Smooth muscle cell of the umbilical artery (primary cell): ENCODE data around the gene STX5. TPM values are rescaled to one million over a fixed set of nuclear protein-coding genes. Genes with fewer than 3 reads are reported as not detected.

Experiments
- total RNA-seq: library from RNA; depleted of rRNA; stranded (reverse); fragments of >200 nt; gene quantifications from 2 replicates; pipeline ENCODE4 v1.2.3, GENCODE V29; 2014

Gene STX5
- 35.9 and 36.6 TPM in 2 replicates for total RNA-seq

GRCh38 chr11:62831520-62832335 lies at the start of gene STX5:
TSS of gene STX5 (minus strand) at chr11:62832051. CDS start at chr11:62831243, 808 bp downstream.

GRCh38 chr11:62880803-62881578 lies 49.1 kb upstream of the STX5 start, which contains the start of gene SLC3A2:
TSS of gene SLC3A2 (plus strand) at chr11:62880896. CDS start at chr11:62881024, 128 bp downstream.

GRCh38 chr11:62839050-62839945 lies 7.4 kb upstream of the STX5 start, which contains the start of gene WDR74:
TSS of gene WDR74 (minus strand) at chr11:62839590. CDS start at chr11:62839570, 20 bp downstream.

GRCh38 chr11:62832336-62833234 lies 734 bp upstream of the STX5 start, which contains the start of gene TEX54:
TSS of gene TEX54 (minus strand) at chr11:62832841.

GRCh38 chr11:62805076-62805892 lies 26.6 kb downstream of the STX5 start, which contains the start of gene NXF1:
TSS of gene NXF1 (minus strand) at chr11:62805440. CDS start at chr11:62805356, 84 bp downstream.

GRCh38 chr11:62791501-62792201 lies 40.2 kb downstream of the STX5 start, which contains the start of gene TMEM223:
TSS of gene TMEM223 (minus strand) at chr11:62792006. CDS start at chr11:62791994, 12 bp downstream.

GRCh38 chr11:62787005-62787759 lies 44.7 kb downstream of the STX5 start, which contains the start of gene TMEM179B:
TSS of gene TMEM179B (plus strand) at chr11:62787402. CDS start at chr11:62787432, 30 bp downstream.

GRCh38 chr11:62771144-62772021 lies 60.5 kb downstream of the STX5 start, which contains the start of gene TAF6L:
TSS of gene TAF6L (plus strand) at chr11:62771396. CDS start at chr11:62775784, 4,388 bp downstream.

Other genes with a start within 250 kb of the STX5 start
- gene TUT1, start 240.5 kb downstream of the STX5 start, total RNA-seq, result 6.5 and 10.7 TPM in 2 replicates
- 92.3 and 107 TPM in 2 replicates for gene MTA2, start 230.2 kb downstream of the STX5 start, total RNA-seq
- 24.5 and 24.6 TPM in 2 replicates for gene EML3, start 219.3 kb downstream of the STX5 start, total RNA-seq
- gene ROM1, start 218.8 kb downstream of the STX5 start, total RNA-seq, result 2.5 and 3.9 TPM in 2 replicates
- gene B3GAT3, start 210.1 kb downstream of the STX5 start, total RNA-seq, result 61.5 and 63.5 TPM in 2 replicates
- 505 and 539 TPM in 2 replicates for gene GANAB, start 185.4 kb downstream of the STX5 start, total RNA-seq
- gene INTS5, start 178.7 kb downstream of the STX5 start, total RNA-seq, result 19.6 and 27.1 TPM in 2 replicates
- 17.2 and 17.9 TPM in 2 replicates for gene C11orf98, start 166.8 kb downstream of the STX5 start, total RNA-seq
- gene CSKMT, start 166.7 kb downstream of the STX5 start, total RNA-seq, result 3.5 and 7.4 TPM in 2 replicates
- 3.8 and 6.8 TPM in 2 replicates for gene UQCC3, start 160.4 kb downstream of the STX5 start, total RNA-seq
- gene LBHD1, start 159.8 kb downstream of the STX5 start, total RNA-seq, result 4.5 and 4.6 TPM in 2 replicates
- 77.0 and 96.5 TPM in 2 replicates for gene UBXN1, start 153.0 kb downstream of the STX5 start, total RNA-seq
- gene LRRN4CL, start 142.5 kb downstream of the STX5 start, total RNA-seq, result 0.23 and 0.59 TPM in 2 replicates
- gene BSCL2, start 124.6 kb downstream of the STX5 start, total RNA-seq, result 41.1 and 119 TPM in 2 replicates
- not detected in 2 replicates for gene GNG3, start 124.4 kb downstream of the STX5 start, total RNA-seq
- gene HNRNPUL2, start 104.6 kb downstream of the STX5 start, total RNA-seq, result 14.3 and 18.0 TPM in 2 replicates
- gene TTC9C, start 103.6 kb downstream of the STX5 start, total RNA-seq, result 29.4 and 32.7 TPM in 2 replicates
- gene ZBTB3, start 77.9 kb downstream of the STX5 start, total RNA-seq, result 8.2 and 11.9 TPM in 2 replicates
- gene POLR2G, start 70.5 kb downstream of the STX5 start, total RNA-seq, result 39.2 and 59.7 TPM in 2 replicates
- gene TAF6L, start 60.7 kb downstream of the STX5 start, total RNA-seq, result 15.6 and 23.8 TPM in 2 replicates
- 28.9 and 42.5 TPM in 2 replicates for gene TMEM179B, start 44.6 kb downstream of the STX5 start, total RNA-seq
- 16.1 and 22.6 TPM in 2 replicates for gene TMEM223, start 40.0 kb downstream of the STX5 start, total RNA-seq
- gene NXF1, start 26.6 kb downstream of the STX5 start, total RNA-seq, result 21.1 and 49.2 TPM in 2 replicates
- not detected in 2 replicates for gene TEX54, start 790 bp upstream of the STX5 start, total RNA-seq
- gene WDR74, start 7.5 kb upstream of the STX5 start, total RNA-seq, result 36.8 and 53.0 TPM in 2 replicates
- gene SLC3A2, start 48.8 kb upstream of the STX5 start, total RNA-seq, result 121 and 217 TPM in 2 replicates
- gene CHRM1, start 89.3 kb upstream of the STX5 start, total RNA-seq, result not detected in 2 replicates
- gene SLC22A6, start 152.9 kb upstream of the STX5 start, total RNA-seq, result not detected in 2 replicates
- gene SLC22A8, start 183.8 kb upstream of the STX5 start, total RNA-seq, result not detected in 2 replicates